HG03342 (cell line): ENCODE data around the gene ZCCHC4.
A peak's percentile ranks its signal among the peaks of the same experiment; 100 is the strongest.

Source experiments
- ATAC-seq: cut with Tn5 transposase; IDR thresholded peaks from one replicate; pipeline ENCODE4 v1.9.1; 2021; ENCODE audit warnings: mild to moderate bottlenecking, moderate library complexity; ENCODE audit not compliant: unreplicated experiment

Gene ZCCHC4

GRCh38 chr4:25376754-25377571 is 64.4 kb downstream of the ZCCHC4 start, which contains the start of gene ANAPC4:
TSS of gene ANAPC4 (plus strand) at chr4:25377263. CDS start at chr4:25377428, 165 bp downstream.
- peak; percentile 96 for ATAC-seq

- peak; percentile 0 for ATAC-seq
These were observed 65.2 kb downstream of the ZCCHC4 start for GRCh38 chr4:25377572-25378436.

- ATAC-seq: no peak
These were observed 65.8 kb downstream of the ZCCHC4 start for GRCh38 chr4:25378437-25378743.

GRCh38 chr4:25379591-25379990 is 67.0 kb downstream of the ZCCHC4 start:
- ATAC-seq: no peak

GRCh38 chr4:25383647-25384046 is 71.1 kb downstream of the ZCCHC4 start:
- no peak for ATAC-seq

- ATAC-seq: no peak
These were observed 74.4 kb downstream of the ZCCHC4 start for GRCh38 chr4:25386926-25387325.

- ATAC-seq: no peak
These were observed 84.7 kb downstream of the ZCCHC4 start for GRCh38 chr4:25397305-25397704.

GRCh38 chr4:25399510-25399909 is 86.9 kb downstream of the ZCCHC4 start:
- no peak for ATAC-seq

GRCh38 chr4:25401066-25401465 is 88.5 kb downstream of the ZCCHC4 start:
- no peak for ATAC-seq

GRCh38 chr4:25402521-25402920 is 89.9 kb downstream of the ZCCHC4 start:
- no peak for ATAC-seq

- ATAC-seq: no peak
These were observed 91.1 kb downstream of the ZCCHC4 start for GRCh38 chr4:25403699-25404098.

GRCh38 chr4:25405453-25405852 is 92.9 kb downstream of the ZCCHC4 start:
- ATAC-seq: no peak

GRCh38 chr4:25406081-25406692 is 93.6 kb downstream of the ZCCHC4 start:
- no peak for ATAC-seq

- no peak for ATAC-seq
These were observed 98.4 kb downstream of the ZCCHC4 start for GRCh38 chr4:25410820-25411529.

GRCh38 chr4:25413261-25413660 is 100.7 kb downstream of the ZCCHC4 start:
- ATAC-seq: no peak

GRCh38 chr4:25417014-25417413 is 104.4 kb downstream of the ZCCHC4 start:
- no peak for ATAC-seq
